ENCODE measurements around the gene CD37. TPM values are rescaled to one million over a fixed set of nuclear protein-coding genes. Genes with fewer than 3 reads are reported as not detected.

Gene CD37
- total and polyA plus RNA-seq, 2 donors (not counting 1 experiment from before 2014, with no cell fraction given) = 1,998 to 2,188 TPM

DNA sequence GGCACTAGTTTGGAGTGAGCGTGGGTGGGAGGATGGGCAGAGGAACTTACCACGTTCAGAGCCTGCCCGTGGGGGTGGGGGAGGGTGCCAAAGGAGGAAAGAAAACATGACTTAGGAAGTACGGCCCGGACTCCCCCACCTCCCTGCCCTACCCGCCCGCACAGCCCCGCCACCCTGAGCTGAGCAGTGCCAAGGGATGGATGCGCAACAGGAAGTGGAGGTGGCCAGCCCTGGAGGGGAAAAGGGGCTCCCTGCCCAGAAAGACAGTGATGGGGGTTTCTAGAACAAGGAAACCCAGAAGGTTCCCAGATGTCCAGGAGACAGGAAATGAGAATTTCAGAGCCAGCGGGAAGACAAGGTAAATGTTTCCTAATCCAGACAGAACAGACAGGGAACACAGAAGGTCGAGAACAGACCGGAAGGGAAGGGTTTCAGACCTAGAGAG, 20.7 kb downstream of the CD37 start:
- POLR2A ChIA-PET = interaction anchor here (0.5 to 4.5 kb wide), 6 partner anchors 9 to 37 kb away, joined by 3 to 33 read pairs (median 4); no protein-coding TSS in a partner anchor
- H3K4me3 Mint-ChIP-seq = peak overlapping the region; percentile 74

DNA sequence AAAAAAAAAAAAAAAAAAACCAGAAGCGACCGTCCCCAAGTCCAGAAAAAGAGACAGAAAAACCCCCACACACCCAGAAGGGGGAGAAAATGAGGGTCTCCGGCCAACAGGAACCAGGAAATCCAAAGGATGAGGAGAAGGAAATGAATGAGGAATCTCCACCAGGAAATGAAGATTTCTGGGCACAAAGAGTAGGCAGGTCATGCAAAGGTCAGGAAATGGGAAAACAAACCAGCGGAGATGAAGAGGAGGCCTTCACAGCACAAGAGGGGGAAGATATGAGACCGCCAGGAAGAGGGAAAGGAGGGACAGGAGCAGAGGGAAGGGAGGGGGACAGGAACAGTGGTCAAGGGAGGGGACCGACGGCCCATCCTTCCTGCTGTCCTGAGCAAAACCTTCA, 21.2 kb downstream of the CD37 start:
- Histone ChIP-seq H3K4me2 (replicated peaks; ENCODE audit: low read depth, low read length, poor library complexity, severe bottlenecking) (peak overlapping the region; percentile 71), H3K36me3 (replicated peaks in 1 of 2; ENCODE audit: control extremely low read depth in 1 of 2, control insufficient read depth in 1 of 2, extremely low read depth in 1 of 2, insufficient read depth in 2 of 2, low read length in 1 of 2) (no peaks in the 10 kb centered on the region), H3K9me3 (ENCODE audit: control extremely low read depth in 1 of 3, control insufficient read depth in 2 of 3, insufficient read depth in 1 of 3, low read length in 2 of 3) (no peaks in the 10 kb centered on the region), H4K20me1 (ENCODE audit: control insufficient read depth, insufficient read depth, low read length, poor library complexity, severe bottlenecking) (no peaks in the 10 kb centered on the region), H3K79me2 (ENCODE audit: control insufficient read depth, insufficient read depth, low read length) (no peaks in the 10 kb centered on the region), H3K27me3 (replicated peaks in 1 of 4; ENCODE audit: control extremely low read depth in 1 of 4, control insufficient read depth in 3 of 4, insufficient read depth in 4 of 4, low read length in 3 of 4) (peaks cover 0 to under 1% (median 0%) of the 10 kb centered on the region in 4 experiments), H3K9ac (ENCODE audit: low read length) (peak overlapping the region; percentile 48), H3K4me1 (ENCODE audit: control insufficient read depth in 2 of 2, insufficient read depth in 2 of 2, low read length in 2 of 2) (peaks cover 45 to 64% of the 10 kb centered on the region in 2 donors), H3K4me3 (ENCODE audit: control extremely low read depth in 1 of 5, extremely low read depth in 1 of 5, insufficient read depth in 1 of 5, low read depth in 2 of 5, low read length in 4 of 5) (peak overlapping the region in 3 of 5 experiments; percentile 31 to 54 (median 47)), H3K27ac (ENCODE audit: low read length in 2 of 2) (peak overlapping the region in 1 of 2 donors; percentile 29), H2AFZ (ENCODE audit: insufficient read depth, low read depth, low read length, poor library complexity, severe bottlenecking) (no peak overlapping the region)
- intact Hi-C loops (cut with micrococcal nuclease) = no loop called here
- H3K4me3 Mint-ChIP-seq = peak overlapping the region; percentile 74
- H3K4me1 Mint-ChIP-seq = peaks cover 71% of the 10 kb centered on the region
- ChIA-PET CTCF (no interaction called here), POLR2A (interaction anchor here (0.6 to 4.5 kb wide), 3 partner anchors 11 to 34 kb away, joined by 3 to 33 read pairs (median 3); no protein-coding TSS in a partner anchor)
- H3K27me3 Mint-ChIP-seq = no peaks in the 10 kb centered on the region
- TF ChIP-seq EZH2 (IDR thresholded peaks at IDR 0.05; ENCODE audit: borderline replicate concordance, insufficient read depth, low read depth, low read length, poor library complexity, severe bottlenecking) = no peak
- TF ChIP-seq, protein P1, sequence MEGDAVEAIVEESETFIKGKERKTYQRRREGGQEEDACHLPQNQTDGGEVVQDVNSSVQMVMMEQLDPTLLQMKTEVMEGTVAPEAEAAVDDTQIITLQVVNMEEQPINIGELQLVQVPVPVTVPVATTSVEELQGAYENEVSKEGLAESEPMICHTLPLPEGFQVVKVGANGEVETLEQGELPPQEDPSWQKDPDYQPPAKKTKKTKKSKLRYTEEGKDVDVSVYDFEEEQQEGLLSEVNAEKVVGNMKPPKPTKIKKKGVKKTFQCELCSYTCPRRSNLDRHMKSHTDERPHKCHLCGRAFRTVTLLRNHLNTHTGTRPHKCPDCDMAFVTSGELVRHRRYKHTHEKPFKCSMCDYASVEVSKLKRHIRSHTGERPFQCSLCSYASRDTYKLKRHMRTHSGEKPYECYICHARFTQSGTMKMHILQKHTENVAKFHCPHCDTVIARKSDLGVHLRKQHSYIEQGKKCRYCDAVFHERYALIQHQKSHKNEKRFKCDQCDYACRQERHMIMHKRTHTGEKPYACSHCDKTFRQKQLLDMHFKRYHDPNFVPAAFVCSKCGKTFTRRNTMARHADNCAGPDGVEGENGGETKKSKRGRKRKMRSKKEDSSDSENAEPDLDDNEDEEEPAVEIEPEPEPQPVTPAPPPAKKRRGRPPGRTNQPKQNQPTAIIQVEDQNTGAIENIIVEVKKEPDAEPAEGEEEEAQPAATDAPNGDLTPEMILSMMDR (IDR thresholded peaks at IDR 0.05) = no peak
- ATAC-seq (ENCODE audit: low read depth) (no peak), DNase-seq (no peak)
- no peaks in the 10 kb centered on the region for H3K9me3 Mint-ChIP-seq (ENCODE audit: insufficient read depth)
- H3K27ac Mint-ChIP-seq = peak overlapping the region; percentile 89
- WGBS (ENCODE audit: insufficient coverage) = 73% methylated on average over 3 of the region's 7 CpGs

More for the DNA sequence above, 20.7 kb downstream of the CD37 start:
- ATAC-seq (ENCODE audit: low read depth) (peak; percentile 11), DNase-seq (no peak)
- whole genome bisulfite sequencing (ENCODE audit: insufficient coverage) = 0% methylated on average over 1 of the region's 12 CpGs
- no peaks in the 10 kb centered on the region for H3K27me3 Mint-ChIP-seq
- H4K20me1 ChIP-seq (ENCODE audit: control insufficient read depth, insufficient read depth, low read length, poor library complexity, severe bottlenecking) = no peaks in the 10 kb centered on the region
- peak overlapping the region in 1 of 2 donors; percentile 29 for H3K27ac ChIP-seq (ENCODE audit: low read length in 2 of 2)
- H3K9me3 Mint-ChIP-seq (ENCODE audit: insufficient read depth) = no peaks in the 10 kb centered on the region
- CTCF ChIA-PET = interaction anchor here (1.1 kb wide), 1 partner anchor 55 kb away, joined by 5 read pairs; no protein-coding TSS in a partner anchor
- H3K9ac ChIP-seq (ENCODE audit: low read length) = peak overlapping the region; percentile 48
- intact Hi-C loops (cut with micrococcal nuclease) = no loop called here
- peaks cover 67% of the 10 kb centered on the region for H3K4me1 Mint-ChIP-seq
- TF ChIP-seq, protein P1 (IDR thresholded peaks at IDR 0.05) = no peak
- no peak for TF ChIP-seq EZH2 (IDR thresholded peaks at IDR 0.05; ENCODE audit: borderline replicate concordance, insufficient read depth, low read depth, low read length, poor library complexity, severe bottlenecking)
- H3K4me3 ChIP-seq (ENCODE audit: control extremely low read depth in 1 of 5, extremely low read depth in 1 of 5, insufficient read depth in 1 of 5, low read depth in 2 of 5, low read length in 4 of 5) = peak overlapping the region in 3 of 5 experiments; percentile 31 to 54 (median 47)
- H3K27ac Mint-ChIP-seq = peak overlapping the region; percentile 89
- no peaks in the 10 kb centered on the region for H3K27me3 ChIP-seq (replicated peaks in 1 of 4; ENCODE audit: control extremely low read depth in 1 of 4, control insufficient read depth in 3 of 4, insufficient read depth in 4 of 4, low read length in 3 of 4)
- no peaks in the 10 kb centered on the region for H3K9me3 ChIP-seq (ENCODE audit: control extremely low read depth in 1 of 3, control insufficient read depth in 2 of 3, insufficient read depth in 1 of 3, low read length in 2 of 3)
- H3K4me1 ChIP-seq (ENCODE audit: control insufficient read depth in 2 of 2, insufficient read depth in 2 of 2, low read length in 2 of 2) = peaks cover 41 to 60% of the 10 kb centered on the region in 2 donors
- H3K79me2 ChIP-seq (ENCODE audit: control insufficient read depth, insufficient read depth, low read length) = no peaks in the 10 kb centered on the region
- peak overlapping the region; percentile 71 for H3K4me2 ChIP-seq (replicated peaks; ENCODE audit: low read depth, low read length, poor library complexity, severe bottlenecking)
- no peak overlapping the region for H2AFZ ChIP-seq (ENCODE audit: insufficient read depth, low read depth, low read length, poor library complexity, severe bottlenecking)
- H3K36me3 ChIP-seq (replicated peaks in 1 of 2; ENCODE audit: control extremely low read depth in 1 of 2, control insufficient read depth in 1 of 2, extremely low read depth in 1 of 2, insufficient read depth in 2 of 2, low read length in 1 of 2) = no peaks in the 10 kb centered on the region
